ENCODE results near the gene WRNIP1.

DNA sequence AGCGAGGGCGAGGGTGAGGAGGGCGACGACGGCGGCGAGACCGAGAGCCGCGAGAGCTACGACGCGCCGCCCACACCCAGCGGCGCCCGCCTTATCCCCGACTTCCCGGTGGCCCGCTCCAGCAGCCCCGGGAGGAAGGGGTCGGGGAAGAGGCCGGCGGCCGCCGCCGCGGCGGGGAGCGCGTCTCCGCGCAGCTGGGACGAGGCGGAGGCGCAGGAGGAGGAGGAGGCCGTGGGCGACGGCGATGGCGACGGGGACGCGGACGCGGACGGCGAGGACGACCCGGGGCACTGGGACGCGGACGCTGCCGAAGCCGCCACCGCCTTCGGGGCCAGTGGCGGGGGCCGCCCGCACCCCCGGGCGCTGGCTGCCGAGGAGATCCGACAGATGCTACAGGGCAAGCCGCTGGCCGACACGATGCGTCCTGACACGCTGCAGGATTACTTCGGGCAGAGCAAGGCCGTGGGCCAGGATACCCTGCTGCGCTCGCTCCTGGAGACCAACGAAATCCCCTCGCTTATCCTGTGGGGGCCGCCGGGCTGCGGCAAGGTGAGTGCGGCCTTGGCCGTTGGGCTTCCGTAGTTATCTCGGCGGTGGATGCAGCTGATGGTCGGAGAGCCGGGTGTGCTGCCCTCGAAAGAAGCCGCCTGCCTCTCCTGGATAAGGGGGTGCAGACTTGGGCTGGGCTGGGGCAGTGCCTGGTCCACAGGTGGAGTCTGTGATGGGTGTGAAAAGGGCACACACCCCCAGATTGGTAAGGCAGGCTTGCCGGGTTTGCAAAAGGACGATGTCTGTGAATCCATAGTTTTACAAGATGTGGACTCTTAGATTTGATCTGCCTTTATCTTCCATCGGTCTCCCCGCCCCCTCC lies 938 bp downstream of the WRNIP1 start:
- TF ChIP-seq CTCF (IDR thresholded peaks at IDR 0.05) (no peak), POLR2A (IDR thresholded peaks at IDR 0.05) (no peak)

All from sigmoid colon (tissue), 3 donors.